GM19193 (cell line): ENCODE data around the gene CA14.

Experiments used
- POLR2A ChIP-seq: IDR thresholded peaks from 4 replicates; pipeline ENCODE4 v1.6.1; 2011; ENCODE audit not compliant: insufficient read depth, insufficient read length; ENCODE audit errors: extremely low read depth

CA14 gene

GRCh38 chr1:150257624-150258585, at the start of gene CA14:
CA14 (plus strand) TSS chr1:150257774; CDS start chr1:150258129, 355 bp downstream.
- TF ChIP-seq POLR2A: no peak

- no peak for TF ChIP-seq POLR2A
Measured at GRCh38 chr1:150210091-150210490, 47.5 kb upstream of the CA14 start.

GRCh38 chr1:150210706-150211105, 46.9 kb upstream of the CA14 start:
- no peak for TF ChIP-seq POLR2A

GRCh38 chr1:150212070-150212469, 45.5 kb upstream of the CA14 start:
- no peak for TF ChIP-seq POLR2A

GRCh38 chr1:150213170-150214098, 44.1 kb upstream of the CA14 start:
- TF ChIP-seq POLR2A: peak; percentile 65

GRCh38 chr1:150221552-150221951, 36.0 kb upstream of the CA14 start:
- TF ChIP-seq POLR2A: no peak

- no peak for TF ChIP-seq POLR2A
Measured at GRCh38 chr1:150224983-150225382, 32.6 kb upstream of the CA14 start.

GRCh38 chr1:150225546-150225945, 32.0 kb upstream of the CA14 start:
- no peak for TF ChIP-seq POLR2A

GRCh38 chr1:150226486-150226885, 31.1 kb upstream of the CA14 start:
- no peak for TF ChIP-seq POLR2A

- no peak for TF ChIP-seq POLR2A
Measured at GRCh38 chr1:150227228-150227627, 30.3 kb upstream of the CA14 start.

GRCh38 chr1:150233359-150234308, 23.9 kb upstream of the CA14 start:
- no peak for TF ChIP-seq POLR2A

- no peak for TF ChIP-seq POLR2A
Measured at GRCh38 chr1:150234309-150234565, 23.3 kb upstream of the CA14 start.

GRCh38 chr1:150234566-150235293, 22.8 kb upstream of the CA14 start:
- peak; percentile 91 for TF ChIP-seq POLR2A
